DOHH2 (cell line): Measurements from ENCODE around the gene PPP3R2.

Source experiments
- H3F3A ChIP-seq: fragments of 200-600 bp; sonication (generic), shearing (Covaris generic); 2 replicates; pipeline ENCODE4 v1.6.0; 2016; ENCODE audit warnings: antibody characterized with exemption, mild to moderate bottlenecking; ENCODE audit not compliant: control insufficient read depth, insufficient read depth
- H3K27ac ChIP-seq: fragments of 200-600 bp; sonication (generic); 2 replicates; pipeline ENCODE4 v1.5.1; 2014; ENCODE audit warnings: low read depth, mild to moderate bottlenecking, low read length, moderate library complexity
- H3K27me3 ChIP-seq: fragments of 200-600 bp; sonication (generic); 2 replicates; pipeline ENCODE4 v1.6.1; 2014; ENCODE audit warnings: mild to moderate bottlenecking, low read length, mixed read lengths; ENCODE audit not compliant: control insufficient read depth
- H3K36me3 ChIP-seq: fragments of 200-600 bp; sonication (generic); 2 replicates; pipeline ENCODE4 v1.6.1; 2014; ENCODE audit warnings: mild to moderate bottlenecking, low read length, moderate library complexity, mixed read lengths; ENCODE audit not compliant: control insufficient read depth
- H3K4me1 ChIP-seq: fragments of 200-600 bp; sonication (generic); 2 replicates; pipeline ENCODE4 v1.6.1; 2014; ENCODE audit warnings: mild to moderate bottlenecking, low read length, mixed read lengths; ENCODE audit not compliant: control insufficient read depth
- H3K4me2 ChIP-seq: fragments of 200-600 bp; sonication (generic); 2 replicates; pipeline ENCODE4 v1.6.0; 2014; ENCODE audit warnings: mild to moderate bottlenecking, low read length, moderate library complexity
- H3K4me3 ChIP-seq: fragments of 200-600 bp; sonication (generic); 2 replicates; pipeline ENCODE4 v1.5.1; 2014; ENCODE audit warnings: mild to moderate bottlenecking, low read length, mixed read lengths
- H3K79me2 ChIP-seq: fragments of 200-600 bp; sonication (generic); 2 replicates; pipeline ENCODE4 v1.6.1; 2014; ENCODE audit warnings: mild to moderate bottlenecking, low read length, mixed read lengths; ENCODE audit not compliant: control insufficient read depth
- H3K9me2 ChIP-seq: fragments of 200-600 bp; sonication (generic); replicated peaks from 2 replicates; pipeline ENCODE4 v1.6.1; 2014; ENCODE audit warnings: mild to moderate bottlenecking, low read length, mixed read lengths; ENCODE audit not compliant: control insufficient read depth
- H3K9me3 ChIP-seq: fragments of 200-600 bp; sonication (generic); 2 replicates; pipeline ENCODE4 v1.6.1; 2014; ENCODE audit warnings: antibody characterized with exemption, low read length, mixed read lengths; ENCODE audit not compliant: control insufficient read depth, insufficient read depth
- H4K20me1 ChIP-seq: fragments of 200-600 bp; sonication (generic); 2 replicates; pipeline ENCODE4 v1.6.0; 2014; ENCODE audit warnings: low read depth, mild to moderate bottlenecking, antibody characterized with exemption, low read length, moderate library complexity; ENCODE audit not compliant: control insufficient read depth, insufficient read depth
- CTCF ChIP-seq: fragments of 200-600 bp; sonication (generic); IDR thresholded peaks from one replicate; pipeline ENCODE4 v1.5.1; 2014; ENCODE audit warnings: antibody characterized with exemption, mild to moderate bottlenecking, low read depth, low read length; ENCODE audit not compliant: poor library complexity, severe bottlenecking
- EZH2phosphoT487 ChIP-seq: fragments of 200-600 bp; sonication (generic); IDR thresholded peaks from 2 replicates; pipeline ENCODE4 v1.6.1; 2017; ENCODE audit warnings: borderline replicate concordance, mild to moderate bottlenecking, antibody characterized with exemption, low read length, moderate library complexity, mixed read lengths

Gene PPP3R2

GRCh38 chr9:101571114-101571513 is 23.7 kb downstream of the PPP3R2 start:
- Histone ChIP-seq H3K9me3 (no peaks in the 10 kb centered on the region), H3K27me3 (no peaks in the 10 kb centered on the region), H3K4me2 (no peak overlapping the region), H3K36me3 (peaks cover 14% of the 10 kb centered on the region; the same call in 1 of the 2 replicates), H3F3A (no peaks in the 10 kb centered on the region), H3K4me3 (no peak overlapping the region), H3K27ac (no peak overlapping the region), H3K79me2 (no peaks in the 10 kb centered on the region), H3K4me1 (no peaks in the 10 kb centered on the region), H4K20me1 (no peaks in the 10 kb centered on the region), H3K9me2 (no peaks in the 10 kb centered on the region; the same call in 1 of the 2 replicates)
- TF ChIP-seq CTCF (no peak), EZH2phosphoT487 (no peak)

GRCh38 chr9:101569741-101570501 is 24.8 kb downstream of the PPP3R2 start:
- H4K20me1 ChIP-seq = no peaks in the 10 kb centered on the region
- TF ChIP-seq EZH2phosphoT487 (no peak), CTCF (no peak)
- H3K4me2 ChIP-seq = no peak overlapping the region
- no peaks in the 10 kb centered on the region for H3F3A ChIP-seq
- no peaks in the 10 kb centered on the region for H3K79me2 ChIP-seq
- H3K9me3 ChIP-seq = no peaks in the 10 kb centered on the region
- H3K27me3 ChIP-seq = no peaks in the 10 kb centered on the region
- no peak overlapping the region for H3K27ac ChIP-seq
- H3K4me1 ChIP-seq = no peaks in the 10 kb centered on the region
- no peaks in the 10 kb centered on the region for H3K9me2 ChIP-seq
- peaks cover 21% of the 10 kb centered on the region for H3K36me3 ChIP-seq
- H3K4me3 ChIP-seq = no peak overlapping the region

- Histone ChIP-seq H3K9me3 (no peaks in the 10 kb centered on the region), H3K27me3 (no peaks in the 10 kb centered on the region), H3K9me2 (no peaks in the 10 kb centered on the region), H3F3A (no peaks in the 10 kb centered on the region), H3K27ac (no peak overlapping the region), H3K4me1 (no peaks in the 10 kb centered on the region), H3K36me3 (peaks cover 39% of the 10 kb centered on the region), H3K4me3 (no peak overlapping the region), H3K79me2 (no peaks in the 10 kb centered on the region), H4K20me1 (no peaks in the 10 kb centered on the region), H3K4me2 (no peak overlapping the region)
- no peak for TF ChIP-seq EZH2phosphoT487
- TF ChIP-seq CTCF = no peak
Observed at GRCh38 chr9:101567725-101568350, 26.9 kb downstream of the PPP3R2 start.
